SK-N-MC (cell line): ENCODE data around the gene FSTL1.
A peak's percentile ranks its signal among the peaks of the same experiment; 100 is the strongest.

Source experiments
- DNase-seq: peaks from one replicate; pipeline ENCODE4 v3.0.0-alpha.2; 2011; ENCODE audit warnings: low read depth, low spot score
- H3K27ac ChIP-seq: fragments of 200-600 bp; sonication (generic); 2 replicates; pipeline ENCODE4 v1.5.1; 2016; ENCODE audit warnings: mixed run types
- H3K36me3 ChIP-seq: fragments of 200-600 bp; sonication (generic); 2 replicates; pipeline ENCODE4 v1.6.1; 2017; ENCODE audit warnings: antibody characterized with exemption, low read length, mixed read lengths; ENCODE audit not compliant: insufficient read depth
- H3K4me3 ChIP-seq: fragments of 200-600 bp; sonication (generic); 2 replicates; pipeline ENCODE4 v1.5.1; 2016
- H3K9ac ChIP-seq: fragments of 200-600 bp; sonication (generic); 2 replicates; pipeline ENCODE4 v1.8.0; 2017; ENCODE audit warnings: mixed run types, mixed read lengths; ENCODE audit not compliant: insufficient read length
- H3K9me3 ChIP-seq: fragments of 200-600 bp; sonication (generic); 2 replicates; pipeline ENCODE4 v1.6.1; 2017; ENCODE audit warnings: low read depth, mild to moderate bottlenecking, antibody characterized with exemption, low read length, moderate library complexity, mixed read lengths
- EZH2 ChIP-seq: fragments of 200-600 bp; sonication (generic); IDR thresholded peaks from one replicate; pipeline ENCODE4 v1.6.1; 2017; ENCODE audit warnings: antibody characterized with exemption
- FOXP2 ChIP-seq: optimal IDR thresholded peaks from 2 replicates; pipeline ENCODE3; 2011; ENCODE audit warnings: mild to moderate bottlenecking, moderate library complexity; ENCODE audit not compliant: insufficient read depth; ENCODE audit errors: extremely low read length, control extremely low read depth
- POLR2AphosphoS5 ChIP-seq: IDR thresholded peaks from 2 replicates; pipeline ENCODE4 v1.6.1; 2012; ENCODE audit warnings: mild to moderate bottlenecking, low read depth, low read length, borderline replicate concordance

Gene FSTL1

GRCh38 chr3:120448756-120449155 is 2.0 kb downstream of the FSTL1 start:
- no peaks in the 10 kb centered on the region for H3K9me3 ChIP-seq
- TF ChIP-seq EZH2 (no peak), FOXP2 (no peak), POLR2AphosphoS5 (no peak)
- no peak overlapping the region for H3K9ac ChIP-seq
- H3K27ac ChIP-seq = no peak overlapping the region
- H3K4me3 ChIP-seq = peak overlapping the region; percentile 82
- 0 out of 2 replicates have a peak, but pooled peaks cover 7% of the 10 kb centered on the region for H3K36me3 ChIP-seq
- no peak for DNase-seq

- 0 out of 2 replicates have a peak, but pooled peaks cover 7% of the 10 kb centered on the region for H3K36me3 ChIP-seq
- TF ChIP-seq FOXP2 = no peak
- no peak for TF ChIP-seq POLR2AphosphoS5
- no peak for TF ChIP-seq EZH2
- H3K9ac ChIP-seq = no peak overlapping the region
- no peaks in the 10 kb centered on the region for H3K9me3 ChIP-seq
- no peak for DNase-seq
- H3K27ac ChIP-seq = no peak overlapping the region
- H3K4me3 ChIP-seq = no peak overlapping the region
Observed at GRCh38 chr3:120446891-120447668, 3.7 kb downstream of the FSTL1 start.

GRCh38 chr3:120445654-120446053 is 5.1 kb downstream of the FSTL1 start:
- Histone ChIP-seq H3K9ac (no peak overlapping the region), H3K36me3 (peaks cover 12% of the 10 kb centered on the region), H3K9me3 (no peaks in the 10 kb centered on the region), H3K27ac (no peak overlapping the region), H3K4me3 (no peak overlapping the region)
- TF ChIP-seq POLR2AphosphoS5 = no peak
- TF ChIP-seq FOXP2 = no peak
- TF ChIP-seq EZH2 = no peak
- DNase-seq = no peak

- no peaks in the 10 kb centered on the region for H3K9me3 ChIP-seq
- no peak for TF ChIP-seq POLR2AphosphoS5
- TF ChIP-seq EZH2 = no peak
- TF ChIP-seq FOXP2 = no peak
- H3K4me3 ChIP-seq = no peak overlapping the region
- peaks cover 30% of the 10 kb centered on the region for H3K36me3 ChIP-seq
- H3K27ac ChIP-seq = no peak overlapping the region
- no peak overlapping the region for H3K9ac ChIP-seq
- no peak for DNase-seq
Observed at GRCh38 chr3:120443626-120444123, 7.1 kb downstream of the FSTL1 start.

- Histone ChIP-seq H3K9ac (no peak overlapping the region), H3K9me3 (no peaks in the 10 kb centered on the region), H3K4me3 (no peak overlapping the region), H3K36me3 (peaks cover 33% of the 10 kb centered on the region), H3K27ac (no peak overlapping the region)
- no peak for TF ChIP-seq FOXP2
- TF ChIP-seq POLR2AphosphoS5 = no peak
- no peak for TF ChIP-seq EZH2
- no peak for DNase-seq
Observed at GRCh38 chr3:120442975-120443517, 7.7 kb downstream of the FSTL1 start.

- Histone ChIP-seq H3K36me3 (peaks cover 33% of the 10 kb centered on the region), H3K9ac (no peak overlapping the region)
- TF ChIP-seq FOXP2 = no peak
- TF ChIP-seq EZH2 = no peak
- no peak for TF ChIP-seq POLR2AphosphoS5
Observed at GRCh38 chr3:120441776-120442175, 9.0 kb downstream of the FSTL1 start.

GRCh38 chr3:120440762-120441161 is 10.0 kb downstream of the FSTL1 start:
- no peak overlapping the region for H3K27ac ChIP-seq
- H3K9me3 ChIP-seq = no peaks in the 10 kb centered on the region
- no peak overlapping the region for H3K9ac ChIP-seq
- DNase-seq = no peak
- H3K36me3 ChIP-seq = peaks cover 26% of the 10 kb centered on the region
- no peak overlapping the region for H3K4me3 ChIP-seq
- TF ChIP-seq POLR2AphosphoS5 (no peak), EZH2 (no peak), FOXP2 (no peak)

More at GRCh38 chr3:120441776-120442175, 9.0 kb downstream of the FSTL1 start:
- no peak overlapping the region for H3K27ac ChIP-seq
- no peaks in the 10 kb centered on the region for H3K9me3 ChIP-seq
- DNase-seq = no peak
- no peak overlapping the region for H3K4me3 ChIP-seq

GRCh38 chr3:120440001-120440703 is 10.6 kb downstream of the FSTL1 start:
- H3K9me3 ChIP-seq = no peaks in the 10 kb centered on the region
- H3K36me3 ChIP-seq = peaks cover 26% of the 10 kb centered on the region
- no peak overlapping the region for H3K27ac ChIP-seq
- TF ChIP-seq FOXP2 (no peak), POLR2AphosphoS5 (no peak), EZH2 (no peak)
- no peak overlapping the region for H3K4me3 ChIP-seq
- H3K9ac ChIP-seq = no peak overlapping the region
- no peak for DNase-seq
